ENCODE data around the gene NUDT2.

The NUDT2 gene

GRCh38 chr9:34370970-34371880, 41.9 kb downstream of the NUDT2 start:
- no peak for DNase-seq (ENCODE audit: low spot score)

DNA sequence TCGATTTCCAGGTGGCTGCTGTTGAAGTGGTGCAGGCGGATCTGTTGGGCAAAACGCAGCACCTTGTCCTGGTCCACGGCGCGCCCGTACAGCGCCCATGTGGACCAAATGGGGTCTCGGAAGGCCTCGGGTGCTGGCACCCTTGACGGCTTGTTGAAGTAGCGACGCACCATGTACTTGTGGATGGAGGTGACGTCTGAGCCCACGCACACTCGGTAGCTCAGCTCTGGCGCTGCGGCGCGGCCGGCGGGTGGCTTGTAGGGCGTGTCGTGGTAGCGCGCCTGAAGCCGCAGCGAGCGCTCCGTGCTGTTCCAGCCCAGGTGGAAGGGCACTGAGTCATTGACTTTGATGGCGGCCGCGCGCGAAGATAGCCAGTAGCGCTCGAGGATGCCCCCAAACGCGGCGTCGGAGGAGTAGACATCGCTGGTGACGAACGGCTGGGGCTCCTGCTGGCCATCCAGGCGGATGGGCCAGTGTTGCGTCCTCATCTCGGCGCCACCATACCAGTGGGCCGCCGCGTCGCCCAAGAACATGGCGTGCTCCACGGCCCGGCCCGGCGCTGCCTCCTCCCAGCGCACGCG, 42.6 kb downstream of the NUDT2 start:
- no peak for DNase-seq (ENCODE audit: low spot score)

GRCh38 chr9:34372467-34373011, 43.2 kb downstream of the NUDT2 start:
- no peak for DNase-seq (ENCODE audit: low spot score)

DNA sequence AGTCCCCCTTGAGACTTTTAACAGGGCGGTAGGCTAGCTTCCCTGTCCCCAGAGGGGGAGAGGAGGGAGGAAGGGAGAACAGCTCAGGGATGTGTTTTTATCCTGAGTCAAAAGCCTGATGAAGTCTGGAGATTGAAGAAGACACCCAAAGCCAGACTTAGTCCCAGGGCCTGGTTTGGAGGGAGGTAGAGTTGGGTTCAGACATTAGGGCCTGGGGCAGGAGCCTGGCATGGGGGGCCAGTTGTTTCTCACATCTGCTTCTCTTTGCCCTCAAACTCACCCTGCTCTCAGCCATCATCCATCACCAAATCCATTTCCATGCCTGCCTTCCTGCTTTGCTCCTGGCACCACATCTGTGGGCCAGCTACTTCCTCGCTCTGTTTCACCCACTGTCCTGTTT, 44.4 kb downstream of the NUDT2 start:
- DNase-seq (ENCODE audit: low spot score), result no peak

- no peak for DNase-seq (ENCODE audit: low spot score)
Measured at GRCh38 chr9:34374339-34374738, 45.0 kb downstream of the NUDT2 start.

DNA sequence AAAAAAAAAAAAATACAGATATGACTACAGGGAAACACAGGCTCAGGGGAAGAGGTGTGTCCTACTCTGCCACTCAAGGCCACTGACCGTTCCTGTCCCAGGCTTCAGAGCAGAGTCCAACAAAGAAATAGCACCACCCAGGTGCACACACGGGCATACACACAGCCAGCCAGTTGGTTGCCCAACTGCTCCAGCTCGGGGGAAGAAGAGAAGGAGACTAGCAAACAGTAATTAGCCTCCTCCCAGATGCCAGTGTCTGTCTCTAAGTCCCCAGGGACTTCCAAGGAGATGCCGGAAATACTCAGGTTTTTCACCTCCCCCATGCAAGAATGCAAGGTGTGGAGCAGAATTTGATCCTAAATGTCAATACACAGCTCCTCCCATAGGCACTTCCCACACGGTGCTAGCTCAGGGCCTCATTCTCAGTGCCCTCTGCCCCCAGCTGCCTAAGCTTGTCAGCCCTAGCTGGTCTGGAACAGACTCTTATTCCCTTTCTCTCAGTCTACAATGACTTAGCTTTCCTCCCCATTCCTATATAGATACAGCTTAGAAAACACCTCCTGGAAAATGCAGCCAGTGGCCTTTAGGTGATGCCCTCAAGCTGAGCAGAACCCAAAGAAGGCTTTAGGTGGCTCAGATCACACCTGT, 45.7 kb downstream of the NUDT2 start:
- DNase-seq (ENCODE audit: low spot score), result peak; percentile 63

DNA sequence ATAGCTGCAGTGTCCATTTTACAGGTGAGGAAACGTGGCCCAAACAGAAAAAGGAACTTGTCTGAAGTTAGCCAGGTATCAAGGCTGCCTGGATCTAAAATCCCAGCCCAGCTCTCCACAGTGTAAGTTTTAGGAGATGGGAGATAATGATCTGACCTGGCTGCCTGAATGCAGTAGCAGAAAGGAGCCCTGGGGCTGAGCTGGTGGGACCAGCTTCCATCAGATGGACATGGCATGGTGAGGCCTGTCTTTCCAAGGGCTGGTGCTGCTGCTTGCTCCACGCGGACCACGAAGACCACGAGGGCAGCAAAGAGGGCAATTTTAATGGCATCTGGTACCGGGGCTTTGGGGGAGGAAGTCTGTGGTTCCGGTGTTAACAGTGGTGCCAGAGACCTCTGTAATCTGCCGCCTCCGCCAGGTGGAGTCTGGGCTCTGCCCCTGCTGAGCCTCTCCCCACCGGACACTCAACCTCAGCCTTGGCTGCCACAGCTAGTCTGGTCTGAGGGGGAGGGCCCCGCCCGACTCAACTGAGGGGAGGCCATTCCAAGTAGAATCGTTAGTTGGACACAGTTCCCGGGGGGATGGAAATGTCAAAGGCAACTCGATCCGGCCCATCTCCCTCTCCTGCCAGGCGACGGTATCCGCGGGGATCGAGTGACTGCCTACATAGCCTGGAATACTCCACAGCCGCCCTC, 46.7 kb downstream of the NUDT2 start:
- DNase-seq (ENCODE audit: low spot score), result peak; percentile 60

DNA sequence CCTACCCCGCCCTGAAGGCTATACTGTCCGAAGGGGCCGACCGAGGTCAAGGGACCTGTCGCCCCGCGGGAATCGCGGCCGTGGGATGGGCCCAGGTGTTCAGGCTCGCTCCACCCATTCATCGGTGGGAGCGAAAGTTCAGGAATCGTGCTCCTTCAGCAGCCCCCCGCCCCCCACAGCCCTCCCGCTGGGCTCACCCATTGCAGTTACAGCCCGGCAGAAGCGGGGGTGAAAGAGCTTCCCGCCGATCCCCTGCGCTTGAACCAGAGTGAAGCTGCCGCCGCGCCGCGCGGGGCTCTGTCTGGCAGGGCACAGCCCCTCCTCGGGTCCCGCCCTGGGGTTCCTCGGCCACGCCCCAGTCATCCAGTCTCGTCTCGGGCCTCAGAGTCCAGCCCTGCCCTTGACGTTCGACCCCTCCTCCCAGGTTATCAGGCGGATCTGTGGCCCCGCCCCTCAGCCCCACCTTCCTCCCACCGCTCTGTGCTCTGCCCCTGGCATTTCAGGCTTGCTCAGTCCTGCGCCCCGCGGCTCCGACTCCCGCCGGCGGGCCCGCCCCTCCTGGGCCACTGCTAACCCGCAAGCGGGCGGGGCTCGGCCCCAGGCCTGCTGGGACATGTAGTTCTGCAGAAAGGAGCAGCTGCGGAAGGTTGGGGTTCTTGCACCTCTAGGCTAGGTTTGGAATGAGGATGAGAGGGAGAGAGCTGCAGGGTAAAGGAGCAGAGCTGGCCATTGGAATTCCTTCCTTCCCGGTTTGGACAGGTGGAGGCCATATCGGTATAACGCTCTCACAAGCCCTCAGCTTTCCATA, 47.4 kb downstream of the NUDT2 start, which contains the start of gene MYORG:
MYORG (minus strand) TSS at position 303 of the 808 bp plus-strand sequence. CDS start 3,955 bp downstream, outside the sequence.
- DNase-seq (ENCODE audit: low spot score), result peak; percentile 98

- no peak for DNase-seq (ENCODE audit: low spot score)
Measured at GRCh38 chr9:34377404-34377746, 48.0 kb downstream of the NUDT2 start.

DNA sequence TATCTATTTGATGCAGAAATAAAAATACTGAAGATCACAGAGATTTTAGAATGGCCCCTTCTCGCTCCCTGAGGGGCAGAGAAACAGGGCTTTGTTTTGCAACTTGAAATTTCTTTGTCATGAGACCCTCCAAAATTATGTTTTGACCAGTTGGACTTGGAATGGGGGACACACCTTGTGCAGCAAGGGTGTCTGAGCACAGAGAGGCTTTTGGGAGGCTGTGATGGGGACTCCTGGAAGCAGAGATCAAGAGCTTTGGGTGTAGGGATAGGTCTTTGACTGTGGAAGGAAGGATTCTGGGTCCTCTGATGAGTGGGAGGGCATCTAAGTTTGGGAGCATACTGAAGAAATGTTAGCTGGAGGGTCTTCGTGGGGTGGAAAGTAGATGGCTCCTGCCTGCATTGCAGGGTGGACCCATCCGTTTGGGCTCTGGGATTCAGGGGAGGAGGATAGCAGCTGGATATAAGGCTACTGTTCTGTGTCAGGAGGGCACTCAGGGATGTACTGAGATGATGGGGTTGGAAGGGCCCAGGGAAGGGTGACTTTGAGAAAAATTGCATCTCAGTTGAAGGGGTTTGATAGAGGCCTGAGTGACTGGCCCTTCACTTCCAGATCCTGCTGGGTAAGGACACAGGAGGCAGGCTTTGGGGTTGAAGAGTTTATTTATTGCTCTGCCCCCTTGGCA, 49.1 kb downstream of the NUDT2 start:
- no peak for DNase-seq (ENCODE audit: low spot score)

- DNase-seq (ENCODE audit: low spot score), result peak; percentile 73
Measured at GRCh38 chr9:34379334-34380033, 50.1 kb downstream of the NUDT2 start.

DNA sequence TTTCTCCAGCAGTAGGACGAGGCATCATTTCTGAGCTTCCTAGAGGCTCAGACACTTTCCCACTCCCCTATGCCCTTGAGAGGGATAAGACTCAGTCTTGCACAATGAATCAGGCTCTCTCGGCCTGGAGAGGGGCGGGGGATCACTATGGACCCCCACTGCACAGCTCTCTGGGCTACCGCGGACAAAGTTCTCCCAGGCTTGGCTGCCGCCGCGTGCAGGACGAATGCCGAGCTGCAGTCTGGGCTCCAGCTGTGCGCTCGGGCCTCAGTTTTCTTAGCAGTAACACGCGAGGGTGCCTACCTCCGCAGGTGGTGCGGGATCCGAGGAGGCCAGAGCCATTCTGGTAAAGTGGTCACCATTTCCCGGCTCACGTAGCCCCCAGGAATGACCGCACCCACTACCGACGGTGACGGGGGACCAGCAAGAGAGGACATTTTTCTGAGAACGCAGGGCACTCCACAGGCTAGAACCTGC, 50.7 kb downstream of the NUDT2 start:
- DNase-seq (ENCODE audit: low spot score), result no peak

GRCh38 chr9:34380511-34381315, 51.3 kb downstream of the NUDT2 start:
- peak; percentile 79 for DNase-seq (ENCODE audit: low spot score)

- DNase-seq (ENCODE audit: low spot score), result no peak
Measured at GRCh38 chr9:34381323-34381722, 52.0 kb downstream of the NUDT2 start.

- no peak for DNase-seq (ENCODE audit: low spot score)
Measured at GRCh38 chr9:34382054-34382453, 52.7 kb downstream of the NUDT2 start.

GRCh38 chr9:34382879-34383278, 53.5 kb downstream of the NUDT2 start:
- no peak for DNase-seq (ENCODE audit: low spot score)

DNA sequence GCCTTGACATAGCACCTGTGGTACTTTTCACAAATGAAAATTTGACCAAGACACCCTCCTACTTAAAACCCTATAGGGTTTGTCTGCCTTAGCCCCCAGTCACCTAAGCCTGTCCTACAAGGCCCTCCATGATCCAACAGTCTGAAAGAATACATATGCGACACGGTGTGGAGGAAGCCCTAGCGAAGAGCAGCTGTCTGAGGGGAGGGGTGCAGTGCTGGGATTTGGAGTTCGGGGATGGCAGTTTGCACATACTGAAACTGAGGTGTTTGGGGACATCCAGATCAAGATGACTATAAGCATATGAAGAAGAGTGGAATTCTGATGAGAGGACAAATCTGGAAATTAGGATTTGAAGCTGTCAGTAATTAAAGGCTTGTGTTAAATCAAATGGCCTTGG, 54.5 kb downstream of the NUDT2 start:
- no peak for DNase-seq (ENCODE audit: low spot score)

- DNase-seq (ENCODE audit: low spot score), result no peak
Measured at GRCh38 chr9:34384368-34385165, 55.2 kb downstream of the NUDT2 start.

All from LoVo (cell line).